Measurements from ENCODE around the gene KHDC1. TPM values are rescaled to one million over a fixed set of nuclear protein-coding genes. Genes with fewer than 3 reads are reported as not detected.
"Not testable (repeated sequence)": the region's sequence is repeated elsewhere in the genome, so short reads cannot be mapped to it uniquely, and the experiment has no call there.

KHDC1 gene
- total RNA-seq, 2 experiments from 2014 or later, result 5.0 to 6.1 TPM

GRCh38 chr6:73240730-73241129, 22.3 kb downstream of the KHDC1 start:
- Mint-ChIP-seq H3K36me3 (ENCODE audit: low read depth) (no peaks in the 10 kb centered on the region), H3K9me3 (no peaks in the 10 kb centered on the region), H3K27me3 (peaks cover 7% of the 10 kb centered on the region), H3K27ac (no peak overlapping the region), H3K4me3 (no peak overlapping the region), H3K4me1 (no peaks in the 10 kb centered on the region)
- ChIA-PET POLR2A (no interaction called here), CTCF (no interaction called here)
- no peak for DNase-seq

- Mint-ChIP-seq H3K36me3 (ENCODE audit: low read depth) (no peaks in the 10 kb centered on the region), H3K4me3 (no peak overlapping the region), H3K9me3 (no peaks in the 10 kb centered on the region), H3K27me3 (no peaks in the 10 kb centered on the region), H3K4me1 (no peaks in the 10 kb centered on the region), H3K27ac (no peak overlapping the region)
- CTCF ChIA-PET, result no interaction called here
- no peak for DNase-seq
- POLR2A ChIA-PET, result no interaction called here
Observed at GRCh38 chr6:73236144-73236750, 26.7 kb downstream of the KHDC1 start.

- Mint-ChIP-seq H3K27me3 (no peaks in the 10 kb centered on the region), H3K27ac (no peak overlapping the region)
- POLR2A ChIA-PET, result no interaction called here
Observed at GRCh38 chr6:73234733-73235132, 28.3 kb downstream of the KHDC1 start.

GRCh38 chr6:73233971-73234370, 29.0 kb downstream of the KHDC1 start:
- H3K27ac Mint-ChIP-seq; POLR2A ChIA-PET; H3K36me3 Mint-ChIP-seq (ENCODE audit: low read depth); H3K9me3 Mint-ChIP-seq; H3K4me3 Mint-ChIP-seq; CTCF ChIA-PET; H3K27me3 Mint-ChIP-seq; DNase-seq; H3K4me1 Mint-ChIP-seq: not testable (repeated sequence)

More at GRCh38 chr6:73234733-73235132, 28.3 kb downstream of the KHDC1 start:
- no peak for DNase-seq
- CTCF ChIA-PET, result no interaction called here
- Mint-ChIP-seq H3K4me3 (no peak overlapping the region), H3K36me3 (ENCODE audit: low read depth) (no peaks in the 10 kb centered on the region), H3K9me3 (no peaks in the 10 kb centered on the region), H3K4me1 (no peaks in the 10 kb centered on the region)

GRCh38 chr6:73233048-73233447, 29.9 kb downstream of the KHDC1 start:
- Mint-ChIP-seq H3K4me3 (no peak overlapping the region), H3K27me3 (no peaks in the 10 kb centered on the region), H3K4me1 (no peaks in the 10 kb centered on the region), H3K27ac (no peak overlapping the region), H3K9me3 (no peaks in the 10 kb centered on the region), H3K36me3 (ENCODE audit: low read depth) (no peaks in the 10 kb centered on the region)
- POLR2A ChIA-PET, result no interaction called here
- no peak for DNase-seq
- CTCF ChIA-PET, result no interaction called here

GRCh38 chr6:73231986-73232391, 31.0 kb downstream of the KHDC1 start:
- CTCF ChIA-PET, result no interaction called here
- POLR2A ChIA-PET, result no interaction called here
- Mint-ChIP-seq H3K4me1 (no peaks in the 10 kb centered on the region), H3K27ac (no peak overlapping the region), H3K36me3 (ENCODE audit: low read depth) (no peaks in the 10 kb centered on the region), H3K9me3 (no peaks in the 10 kb centered on the region), H3K27me3 (no peaks in the 10 kb centered on the region), H3K4me3 (no peak overlapping the region)
- DNase-seq, result no peak

GRCh38 chr6:73227606-73228255, 35.3 kb downstream of the KHDC1 start:
- no peaks in the 10 kb centered on the region for H3K36me3 Mint-ChIP-seq (ENCODE audit: low read depth)
- no peaks in the 10 kb centered on the region for H3K9me3 Mint-ChIP-seq
- H3K4me1 Mint-ChIP-seq, result no peaks in the 10 kb centered on the region
- no peak for DNase-seq
- POLR2A ChIA-PET, result no interaction called here
- H3K4me3 Mint-ChIP-seq, result no peak overlapping the region
- CTCF ChIA-PET, result interaction anchor here (0.7 kb wide), 1 partner anchor 225 kb away, joined by 3 read pairs; no protein-coding TSS in a partner anchor
- no peak overlapping the region for H3K27ac Mint-ChIP-seq
- H3K27me3 Mint-ChIP-seq, result no peaks in the 10 kb centered on the region

GRCh38 chr6:73225396-73225795, 37.6 kb downstream of the KHDC1 start, which contains the start of gene KHDC1L:
KHDC1L (minus strand) TSS chr6:73225496; CDS start chr6:73225408, 88 bp downstream.
- H3K27ac Mint-ChIP-seq, result no peak within 1 kb of the TSS
- no peaks in the 10 kb centered on the region for H3K27me3 Mint-ChIP-seq
- POLR2A ChIA-PET, result no interaction called here
- H3K4me1 Mint-ChIP-seq, result no peaks in the 10 kb centered on the region
- H3K4me3 Mint-ChIP-seq, result no peak within 1 kb of the TSS
- CTCF ChIA-PET, result interaction anchor here (0.6 kb wide), 1 partner anchor 66 kb away, joined by 3 read pairs; no protein-coding TSS in a partner anchor
- no peaks in the 10 kb centered on the region for H3K9me3 Mint-ChIP-seq
- no peaks in the 10 kb centered on the region for H3K36me3 Mint-ChIP-seq (ENCODE audit: low read depth)
- DNase-seq, result no peak

GRCh38 chr6:73216859-73217258, 46.1 kb downstream of the KHDC1 start:
- no peaks in the 10 kb centered on the region for H3K27me3 Mint-ChIP-seq

GRCh38 chr6:73209117-73209516, 53.9 kb downstream of the KHDC1 start:
- Mint-ChIP-seq H3K36me3 (ENCODE audit: low read depth) (no peaks in the 10 kb centered on the region), H3K4me3 (no peak overlapping the region), H3K27me3 (no peaks in the 10 kb centered on the region), H3K27ac (no peak overlapping the region), H3K4me1 (no peaks in the 10 kb centered on the region), H3K9me3 (no peaks in the 10 kb centered on the region)
- ChIA-PET CTCF (no interaction called here), POLR2A (no interaction called here)
- DNase-seq, result no peak

More at GRCh38 chr6:73216859-73217258, 46.1 kb downstream of the KHDC1 start:
- CTCF ChIA-PET, result interaction anchor here (0.9 kb wide), 1 partner anchor 13 kb away, joined by 3 read pairs; no protein-coding TSS in a partner anchor
- no peak for DNase-seq
- Mint-ChIP-seq H3K4me3 (no peak overlapping the region), H3K27ac (no peak overlapping the region), H3K36me3 (ENCODE audit: low read depth) (no peaks in the 10 kb centered on the region), H3K9me3 (peaks cover 2% of the 10 kb centered on the region), H3K4me1 (no peaks in the 10 kb centered on the region)
- POLR2A ChIA-PET, result no interaction called here

GRCh38 chr6:73207221-73207837, 55.7 kb downstream of the KHDC1 start:
- DNase-seq, result no peak
- CTCF ChIA-PET, result no interaction called here
- Mint-ChIP-seq H3K27ac (no peak overlapping the region), H3K4me3 (no peak overlapping the region), H3K36me3 (ENCODE audit: low read depth) (no peaks in the 10 kb centered on the region), H3K9me3 (no peaks in the 10 kb centered on the region), H3K27me3 (no peaks in the 10 kb centered on the region), H3K4me1 (no peaks in the 10 kb centered on the region)
- POLR2A ChIA-PET, result no interaction called here

- CTCF ChIA-PET, result interaction anchor here (0.6 kb wide), 1 partner anchor 1099 kb away, joined by 3 read pairs; no protein-coding TSS in a partner anchor
- Mint-ChIP-seq H3K36me3 (ENCODE audit: low read depth) (no peaks in the 10 kb centered on the region), H3K9me3 (no peaks in the 10 kb centered on the region)
Observed at GRCh38 chr6:73204252-73204651, 58.7 kb downstream of the KHDC1 start.

GRCh38 chr6:73203098-73203497, 59.9 kb downstream of the KHDC1 start:
- no peaks in the 10 kb centered on the region for H3K4me1 Mint-ChIP-seq
- no peak overlapping the region for H3K4me3 Mint-ChIP-seq
- H3K9me3 Mint-ChIP-seq, result no peaks in the 10 kb centered on the region
- H3K36me3 Mint-ChIP-seq (ENCODE audit: low read depth), result no peaks in the 10 kb centered on the region
- no peaks in the 10 kb centered on the region for H3K27me3 Mint-ChIP-seq
- CTCF ChIA-PET, result interaction anchor here (0.8 kb wide), 1 partner anchor 13 kb away, joined by 3 read pairs; no protein-coding TSS in a partner anchor
- POLR2A ChIA-PET, result no interaction called here
- no peak overlapping the region for H3K27ac Mint-ChIP-seq
- no peak for DNase-seq

More at GRCh38 chr6:73204252-73204651, 58.7 kb downstream of the KHDC1 start:
- no peak for DNase-seq
- no peak overlapping the region for H3K4me3 Mint-ChIP-seq
- POLR2A ChIA-PET, result no interaction called here
- no peak overlapping the region for H3K27ac Mint-ChIP-seq
- no peaks in the 10 kb centered on the region for H3K4me1 Mint-ChIP-seq
- H3K27me3 Mint-ChIP-seq, result no peaks in the 10 kb centered on the region
